GM04503 (cell line): ENCODE data around the gene AMIGO3.

Experiments used
- DNase-seq: peaks from one replicate; pipeline ENCODE4 v3.0.0-alpha.2; 2012; ENCODE audit warnings: low read depth

AMIGO3 gene

GRCh38 chr3:49667701-49668413 lies 51.6 kb downstream of the AMIGO3 start:
- no peak for DNase-seq
